DMS53 treated with DMSO at 0.1 percent for 48 hours (cell line): ENCODE results near the gene HUS1.
"Not testable (repeated sequence)": the region's sequence is repeated elsewhere in the genome, so short reads cannot be mapped to it uniquely, and the experiment has no call there.

Experiments
- DNase-seq: peaks from one replicate; lab custom pipeline; 2025; ENCODE audit not compliant: unreplicated experiment; lab: John Stamatoyannopoulos, UW

The HUS1 gene

DNA sequence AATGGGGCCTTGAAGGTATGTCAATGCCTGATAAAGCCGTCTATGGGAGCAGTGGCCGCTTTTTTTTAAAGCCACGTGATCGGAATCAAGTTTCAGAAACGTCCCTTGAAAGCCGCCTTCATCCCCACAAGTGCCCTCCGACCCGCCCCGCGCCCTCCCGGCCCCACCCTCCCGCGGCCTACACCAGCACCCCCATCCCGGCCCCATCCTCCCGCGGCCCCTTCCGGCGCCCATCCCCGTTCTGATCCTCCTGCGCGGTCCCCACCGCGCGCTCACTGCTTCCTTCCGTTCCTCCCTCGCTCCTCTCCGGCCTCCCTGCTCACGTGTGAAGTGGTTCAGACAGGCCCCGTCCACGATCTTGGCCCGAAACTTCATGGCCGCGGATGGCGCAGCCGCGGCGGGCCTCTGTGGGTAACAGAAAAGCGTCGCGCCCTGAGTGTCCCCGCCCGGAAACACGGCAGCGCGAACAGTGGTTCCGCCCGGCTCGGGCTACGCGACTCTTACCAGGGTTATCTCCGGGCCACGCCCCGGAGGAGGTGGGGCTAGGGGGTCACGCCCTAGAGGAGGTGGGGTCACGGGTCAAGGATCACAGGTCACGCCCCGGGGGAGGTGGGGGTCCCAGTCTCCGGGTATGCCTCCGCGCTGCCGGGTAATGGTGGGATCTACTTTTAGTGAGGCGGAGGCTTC is at the start of gene HUS1:
TSS of gene HUS1 (minus strand) at position 471 of the 687 bp plus-strand sequence. CDS start at position 375, 96 bp downstream.
- peak; percentile 83 for DNase-seq

- DNase-seq, result no peak
Measured at GRCh38 chr7:48028938-48029337, 49.5 kb upstream of the HUS1 start, which contains the start of gene SUN3. SUN3 (minus strand) TSS chr7:48029107; CDS start chr7:48028938, 169 bp downstream.

GRCh38 chr7:48025624-48026023 is 46.2 kb upstream of the HUS1 start:
- DNase-seq, result peak; percentile 82

GRCh38 chr7:48017674-48018073 is 38.3 kb upstream of the HUS1 start:
- DNase-seq, result no peak

GRCh38 chr7:48016641-48017040 is 37.2 kb upstream of the HUS1 start:
- DNase-seq, result no peak

GRCh38 chr7:48011951-48012350 is 32.5 kb upstream of the HUS1 start:
- DNase-seq, result no peak

- DNase-seq, result no peak
Measured at GRCh38 chr7:48011323-48011722, 31.9 kb upstream of the HUS1 start.

- DNase-seq, result no peak
Measured at GRCh38 chr7:48009954-48010353, 30.5 kb upstream of the HUS1 start.

DNA sequence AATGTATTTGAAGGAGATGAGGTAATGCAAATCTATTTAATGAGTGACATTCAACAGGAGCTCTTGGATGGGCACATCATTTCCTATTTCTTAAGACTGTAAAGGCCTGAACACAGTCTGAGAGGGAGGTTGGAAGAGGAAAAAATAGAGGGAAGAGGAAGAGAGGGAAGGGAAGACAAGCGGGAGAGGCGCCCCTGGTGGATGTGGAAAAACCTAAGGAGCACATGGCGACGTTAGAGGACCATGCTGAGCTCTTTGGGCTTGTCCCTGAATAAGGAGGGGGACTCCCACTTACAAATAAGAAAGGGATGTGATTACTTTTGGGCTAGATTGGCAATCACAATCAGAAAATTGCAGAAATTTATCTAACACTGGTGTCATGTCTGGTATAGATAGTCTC is 29.8 kb upstream of the HUS1 start:
- no peak for DNase-seq

GRCh38 chr7:48006866-48007265 is 27.5 kb upstream of the HUS1 start:
- DNase-seq, result no peak

DNA sequence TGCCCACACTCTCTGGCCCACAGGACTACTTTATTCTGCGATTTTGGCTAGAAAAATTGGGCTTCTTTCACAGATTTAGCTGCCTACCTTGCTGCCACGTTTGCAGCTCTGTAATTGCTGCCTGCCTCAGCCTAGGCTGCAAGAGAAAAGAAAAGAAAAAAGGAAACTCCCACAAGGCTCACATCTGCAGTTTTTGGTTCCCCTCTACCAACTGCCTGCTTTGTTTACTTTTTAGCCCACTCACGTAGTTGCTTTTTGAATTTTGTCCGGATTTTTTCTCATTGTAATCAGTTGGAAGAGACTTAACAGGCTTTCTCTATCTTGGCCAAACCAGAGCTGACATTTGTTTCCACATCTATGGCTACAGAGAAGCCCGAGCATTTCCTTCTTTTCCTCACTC is 25.2 kb upstream of the HUS1 start:
- DNase-seq, result no peak

GRCh38 chr7:48004032-48004431 is 24.6 kb upstream of the HUS1 start:
- no peak for DNase-seq

DNA sequence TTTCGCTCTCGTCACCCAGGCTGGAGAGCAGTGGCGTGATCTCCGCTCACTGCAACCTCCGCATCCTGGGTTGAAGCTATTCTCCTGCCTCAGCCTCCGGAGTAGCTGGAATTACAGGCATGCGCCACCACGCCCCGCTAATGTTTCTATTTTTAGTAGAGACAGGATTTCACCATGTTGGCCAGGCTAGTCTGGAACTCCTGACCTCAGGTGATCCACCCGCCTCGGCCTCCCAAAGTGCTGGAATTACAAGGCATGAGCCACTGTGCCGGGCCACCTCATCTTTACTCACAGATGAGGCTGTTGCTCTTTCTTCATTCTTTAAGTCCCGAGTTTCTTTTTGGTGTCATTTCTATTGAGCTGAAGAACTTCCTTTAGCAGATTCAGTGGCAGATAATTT is 20.7 kb upstream of the HUS1 start:
- not testable (repeated sequence) for DNase-seq

DNA sequence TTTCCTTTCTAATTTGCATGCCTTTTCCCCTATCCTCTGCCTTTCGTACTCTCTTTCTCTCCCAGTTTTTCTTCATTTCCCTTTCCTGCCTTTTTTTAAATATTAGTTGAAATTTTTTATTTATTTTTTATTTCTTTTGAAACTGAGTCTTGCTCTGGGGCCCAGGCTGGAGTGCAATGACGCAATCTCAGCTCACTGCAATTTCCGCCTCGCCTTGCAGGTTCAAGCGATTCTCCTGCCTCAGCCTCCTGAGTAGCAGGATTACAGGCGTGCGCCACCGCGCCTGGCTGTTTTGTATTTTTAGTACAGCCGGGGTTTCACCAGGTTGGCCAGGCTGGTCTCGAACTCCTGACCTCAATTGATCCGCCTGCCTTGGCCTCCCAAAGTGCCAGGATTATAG is 20.0 kb upstream of the HUS1 start:
- no peak for DNase-seq

- no peak for DNase-seq
Measured at GRCh38 chr7:47992446-47992845, 13.0 kb upstream of the HUS1 start.

- DNase-seq, result peak; percentile 93
Measured at GRCh38 chr7:47991741-47992311, 12.4 kb upstream of the HUS1 start.

DNA sequence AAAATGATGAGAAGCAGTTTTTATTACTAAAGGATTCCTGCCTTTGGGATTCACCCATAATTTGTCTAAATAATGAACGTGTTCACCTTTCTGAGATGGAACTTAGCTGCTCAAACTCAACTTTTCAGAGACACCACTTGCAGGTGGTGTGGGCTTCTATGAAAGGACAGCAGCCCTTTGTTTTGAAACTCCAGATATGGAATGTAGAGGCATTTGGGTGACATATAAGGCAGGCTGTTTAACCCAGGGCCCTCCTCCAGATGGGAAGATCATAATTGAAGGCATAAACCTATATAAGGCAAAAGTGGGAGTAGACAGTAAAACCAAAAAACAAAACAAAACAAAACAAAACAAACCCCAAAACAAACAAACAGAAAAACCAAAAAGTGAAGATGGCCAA is 11.9 kb upstream of the HUS1 start:
- DNase-seq, result no peak

- no peak for DNase-seq
Measured at GRCh38 chr7:47990592-47990991, 11.2 kb upstream of the HUS1 start.

DNA sequence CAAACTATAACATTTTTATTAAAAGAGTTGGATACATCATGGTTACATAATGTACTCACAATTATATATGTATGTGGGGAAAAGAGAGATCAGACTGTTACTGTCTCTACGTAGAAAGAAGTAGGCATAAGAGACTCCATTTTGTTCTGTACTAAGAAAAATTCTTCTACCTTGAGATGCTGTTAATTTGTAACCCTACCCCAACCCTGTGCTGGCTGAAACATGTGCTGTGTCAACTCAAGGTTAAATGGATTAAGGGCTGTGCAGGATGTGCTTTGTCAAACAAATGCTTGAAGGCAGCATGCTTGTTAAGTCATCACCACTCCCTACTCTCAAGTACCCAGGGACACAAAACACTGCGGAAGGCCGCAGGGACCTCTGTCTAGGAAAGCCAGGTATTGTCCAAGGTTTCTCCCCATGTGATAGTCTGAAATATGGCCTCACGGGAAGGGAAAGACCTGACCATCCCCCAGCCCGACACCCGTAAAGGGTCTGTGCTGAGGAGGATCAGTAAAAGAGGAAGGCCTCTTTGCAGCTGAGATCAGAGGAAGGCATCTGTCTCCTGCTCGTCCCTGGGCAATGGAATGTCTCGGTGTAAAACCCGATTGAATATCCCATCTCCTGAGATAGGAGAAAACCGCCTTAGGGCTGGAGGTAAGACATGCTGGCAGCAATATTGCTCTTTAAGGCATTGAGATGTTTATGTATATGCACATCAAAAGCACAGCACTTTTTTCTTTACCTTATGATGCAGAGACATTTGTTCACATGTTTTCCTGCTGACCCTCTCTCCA is 10.4 kb upstream of the HUS1 start:
- peak; percentile 50 for DNase-seq

GRCh38 chr7:47988496-47989386 is 9.3 kb upstream of the HUS1 start:
- DNase-seq, result no peak

GRCh38 chr7:47982610-47983009 is 3.2 kb upstream of the HUS1 start:
- no peak for DNase-seq
